ENCODE data around the gene REXO5. TPM values are rescaled to one million over a fixed set of nuclear protein-coding genes. Genes with fewer than 3 reads are reported as not detected.

REXO5 gene
- total RNA-seq, 2 experiments from 2014 or later = 24.3 to 25.7 TPM

DNA sequence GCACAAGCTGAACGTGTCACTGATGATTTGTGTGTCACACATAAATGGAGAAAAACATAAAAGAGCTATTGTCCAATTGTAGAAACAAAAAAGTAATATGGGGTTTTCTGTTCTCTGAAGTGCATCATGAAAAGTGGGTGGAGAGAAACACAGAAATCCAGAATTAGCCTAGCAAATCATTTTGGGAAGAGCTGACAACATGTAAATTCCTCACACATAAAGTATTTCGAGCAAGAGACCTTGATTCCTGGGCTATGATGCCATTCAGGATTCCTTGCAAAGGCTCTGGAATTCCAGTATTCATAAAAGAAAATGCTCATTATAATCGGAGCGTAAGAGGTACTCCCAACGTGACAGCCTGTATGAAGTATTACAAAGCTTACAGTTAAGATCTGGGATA is 92.7 kb downstream of the REXO5 start:
- Mint-ChIP-seq H3K27ac (peak overlapping the region; percentile 93), H3K4me3 (peak overlapping the region; percentile 81), H3K9me3 (no peaks in the 10 kb centered on the region), H3K27me3 (no peaks in the 10 kb centered on the region), H3K4me1 (ENCODE audit: low read depth) (peaks cover 59% of the 10 kb centered on the region), H3K36me3 (peaks cover 27% of the 10 kb centered on the region)
- intact Hi-C loops (cut with micrococcal nuclease) = no loop called here
- CTCF ChIA-PET = interaction anchor here (1.4 kb wide), 1 partner anchor 49 kb away, joined by 6 read pairs; no protein-coding TSS in a partner anchor
- DNase-seq = no peak
- POLR2A ChIA-PET = interaction anchor here (1.1 to 3.2 kb wide), 5 partner anchors 11 to 158 kb away, joined by 3 to 28 read pairs (median 9); partner anchors contain the start of gene THUMPD1

Other genes with a start within 250 kb of the REXO5 start
- not detected for gene ACSM2B, start 230.2 kb upstream of the REXO5 start, total RNA-seq
- gene ACSM1, start 108.8 kb upstream of the REXO5 start, total RNA-seq = not detected
- 10 to 100 TPM; 42.7 to 43.1 TPM for gene THUMPD1, start 64.7 kb upstream of the REXO5 start, total RNA-seq
- gene ACSM3, start 42.5 kb upstream of the REXO5 start, total RNA-seq = 10 to 100 TPM; 13.8 to 17.4 TPM
- gene ERI2, start 55 bp upstream of the REXO5 start, total RNA-seq = 10 to 100 TPM; 19.8 to 25.0 TPM
- 1 to 10 TPM; 5.9 TPM for gene DCUN1D3, start 93.8 kb downstream of the REXO5 start, total RNA-seq
- gene LYRM1, start 94.2 kb downstream of the REXO5 start, total RNA-seq = 10 to 100 TPM; 26.5 to 28.0 TPM